ENCODE data around the gene PRAMEF14.
"Not testable (repeated sequence)": the region's sequence is repeated elsewhere in the genome, so short reads cannot be mapped to it uniquely, and the experiment has no call there.

The PRAMEF14 gene

GRCh38 chr1:13347034-13347433 is at the start of gene PRAMEF14:
TSS of gene PRAMEF14 (minus strand) at chr1:13347134. CDS start at chr1:13345314, 1,820 bp downstream.
- H3K4me3 ChIP-seq (ENCODE audit: low read depth in 1 of 2, low read length in 2 of 2); H3K27me3 ChIP-seq (ENCODE audit: low read depth, low read length); H3K27ac ChIP-seq (ENCODE audit: low read length); H3K9me3 ChIP-seq (ENCODE audit: control insufficient read depth in 1 of 2, low read length in 2 of 2); H3K36me3 ChIP-seq (ENCODE audit: control insufficient read depth in 1 of 2, insufficient read depth in 2 of 2, low read length in 2 of 2); H3K4me1 ChIP-seq (ENCODE audit: control insufficient read depth in 1 of 2, insufficient read depth in 2 of 2, low read length in 2 of 2): not testable (repeated sequence)

GRCh38 chr1:13395311-13395710 is 48.4 kb upstream of the PRAMEF14 start:
- H3K36me3 ChIP-seq (ENCODE audit: control insufficient read depth in 1 of 2, insufficient read depth in 2 of 2, low read length in 2 of 2); H3K27me3 ChIP-seq (ENCODE audit: low read depth, low read length); H3K27ac ChIP-seq (ENCODE audit: low read length); H3K4me3 ChIP-seq (ENCODE audit: low read depth in 1 of 2, low read length in 2 of 2); H3K4me1 ChIP-seq (ENCODE audit: control insufficient read depth in 1 of 2, insufficient read depth in 2 of 2, low read length in 2 of 2); H3K9me3 ChIP-seq (ENCODE audit: control insufficient read depth in 1 of 2, low read length in 2 of 2): not testable (repeated sequence)

DNA sequence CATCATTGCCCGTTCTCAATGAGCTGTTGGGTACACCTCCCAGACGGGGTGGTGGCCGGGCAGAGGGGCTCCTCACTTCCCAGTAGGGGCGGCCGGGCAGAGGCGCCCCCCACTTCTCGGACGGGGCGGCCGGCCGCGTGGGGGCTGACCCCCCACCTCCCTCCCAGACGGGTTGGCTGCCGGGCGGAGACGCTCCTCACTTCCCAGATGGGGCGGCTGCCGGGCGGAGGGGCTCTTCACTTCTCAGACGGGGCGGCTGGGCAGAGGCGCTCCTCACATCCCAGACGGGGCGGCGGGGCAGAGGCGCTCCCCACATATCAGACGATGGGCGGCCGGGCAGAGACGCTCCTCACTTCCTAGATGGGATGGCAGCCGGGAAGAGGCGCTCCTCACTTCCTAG is 47.8 kb upstream of the PRAMEF14 start:
- not testable (repeated sequence) for H3K27me3 ChIP-seq (ENCODE audit: low read depth, low read length); H3K4me3 ChIP-seq (ENCODE audit: low read depth in 1 of 2, low read length in 2 of 2); H3K4me1 ChIP-seq (ENCODE audit: control insufficient read depth in 1 of 2, insufficient read depth in 2 of 2, low read length in 2 of 2); H3K36me3 ChIP-seq (ENCODE audit: control insufficient read depth in 1 of 2, insufficient read depth in 2 of 2, low read length in 2 of 2); H3K27ac ChIP-seq (ENCODE audit: low read length); H3K9me3 ChIP-seq (ENCODE audit: control insufficient read depth in 1 of 2, low read length in 2 of 2)

DNA sequence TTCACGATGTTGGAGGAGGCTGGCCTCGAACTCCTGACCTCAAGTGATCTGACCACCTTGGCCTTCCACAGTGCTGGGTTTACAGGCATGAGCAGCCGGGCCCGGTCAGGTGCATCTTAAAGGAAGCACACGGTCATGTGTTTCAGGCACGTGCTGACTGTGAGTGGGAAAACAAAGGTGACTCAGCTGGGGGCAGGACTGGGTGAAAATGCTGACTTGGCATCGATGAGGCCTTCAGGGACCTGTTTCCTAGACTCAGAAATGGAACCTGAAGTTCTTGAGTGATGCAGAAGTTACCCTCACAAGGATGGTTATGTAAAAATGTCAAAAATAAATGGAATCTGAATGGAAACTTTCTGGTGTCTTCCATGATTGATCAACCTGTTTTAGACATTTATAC is 46.1 kb upstream of the PRAMEF14 start:
- not testable (repeated sequence) for H3K4me3 ChIP-seq (ENCODE audit: low read depth in 1 of 2, low read length in 2 of 2); H3K9me3 ChIP-seq (ENCODE audit: control insufficient read depth in 1 of 2, low read length in 2 of 2); H3K36me3 ChIP-seq (ENCODE audit: control insufficient read depth in 1 of 2, insufficient read depth in 2 of 2, low read length in 2 of 2); H3K27ac ChIP-seq (ENCODE audit: low read length); H3K4me1 ChIP-seq (ENCODE audit: control insufficient read depth in 1 of 2, insufficient read depth in 2 of 2, low read length in 2 of 2); H3K27me3 ChIP-seq (ENCODE audit: low read depth, low read length)

- not testable (repeated sequence) for H3K27ac ChIP-seq (ENCODE audit: low read length); H3K27me3 ChIP-seq (ENCODE audit: low read depth, low read length); H3K9me3 ChIP-seq (ENCODE audit: control insufficient read depth in 1 of 2, low read length in 2 of 2); H3K4me3 ChIP-seq (ENCODE audit: low read depth in 1 of 2, low read length in 2 of 2); H3K4me1 ChIP-seq (ENCODE audit: control insufficient read depth in 1 of 2, insufficient read depth in 2 of 2, low read length in 2 of 2); H3K36me3 ChIP-seq (ENCODE audit: control insufficient read depth in 1 of 2, insufficient read depth in 2 of 2, low read length in 2 of 2)
Observed at GRCh38 chr1:13389332-13389731, 42.4 kb upstream of the PRAMEF14 start, which contains the start of gene PRAMEF17. TSS of gene PRAMEF17 (plus strand) at chr1:13389632. CDS start at chr1:13389658, 26 bp downstream.

GRCh38 chr1:13380380-13380779 is 33.4 kb upstream of the PRAMEF14 start:
- not testable (repeated sequence) for H3K27ac ChIP-seq (ENCODE audit: low read length); H3K27me3 ChIP-seq (ENCODE audit: low read depth, low read length); H3K9me3 ChIP-seq (ENCODE audit: control insufficient read depth in 1 of 2, low read length in 2 of 2); H3K4me3 ChIP-seq (ENCODE audit: low read depth in 1 of 2, low read length in 2 of 2); H3K4me1 ChIP-seq (ENCODE audit: control insufficient read depth in 1 of 2, insufficient read depth in 2 of 2, low read length in 2 of 2); H3K36me3 ChIP-seq (ENCODE audit: control insufficient read depth in 1 of 2, insufficient read depth in 2 of 2, low read length in 2 of 2)

- not testable (repeated sequence) for H3K27me3 ChIP-seq (ENCODE audit: low read depth, low read length); H3K27ac ChIP-seq (ENCODE audit: low read length); H3K36me3 ChIP-seq (ENCODE audit: control insufficient read depth in 1 of 2, insufficient read depth in 2 of 2, low read length in 2 of 2); H3K9me3 ChIP-seq (ENCODE audit: control insufficient read depth in 1 of 2, low read length in 2 of 2); H3K4me1 ChIP-seq (ENCODE audit: control insufficient read depth in 1 of 2, insufficient read depth in 2 of 2, low read length in 2 of 2); H3K4me3 ChIP-seq (ENCODE audit: low read depth in 1 of 2, low read length in 2 of 2)
Observed at GRCh38 chr1:13378983-13379382, 32.0 kb upstream of the PRAMEF14 start.

DNA sequence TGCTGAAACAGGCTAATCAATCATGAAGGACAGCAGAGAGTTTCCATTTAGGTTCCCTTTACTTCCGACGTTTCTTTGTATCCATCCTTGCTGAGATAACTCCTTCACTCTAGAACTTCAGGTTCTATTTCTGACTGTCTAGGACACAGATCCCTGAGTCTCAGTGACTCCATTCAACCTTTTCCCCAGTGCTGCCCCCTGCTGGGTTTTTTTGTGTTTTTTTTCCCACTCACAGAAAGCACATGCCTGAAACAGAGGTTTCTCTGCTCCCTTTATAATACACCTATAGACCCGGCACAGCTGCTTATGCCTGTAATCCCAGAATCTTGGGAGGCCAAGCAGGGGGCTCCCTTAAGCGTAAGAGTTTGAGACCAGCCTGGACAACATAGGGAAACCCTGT is 21.6 kb upstream of the PRAMEF14 start:
- H3K9me3 ChIP-seq (ENCODE audit: control insufficient read depth in 1 of 2, low read length in 2 of 2); H3K4me3 ChIP-seq (ENCODE audit: low read depth in 1 of 2, low read length in 2 of 2); H3K36me3 ChIP-seq (ENCODE audit: control insufficient read depth in 1 of 2, insufficient read depth in 2 of 2, low read length in 2 of 2); H3K27ac ChIP-seq (ENCODE audit: low read length); H3K4me1 ChIP-seq (ENCODE audit: control insufficient read depth in 1 of 2, insufficient read depth in 2 of 2, low read length in 2 of 2); H3K27me3 ChIP-seq (ENCODE audit: low read depth, low read length): not testable (repeated sequence)

DNA sequence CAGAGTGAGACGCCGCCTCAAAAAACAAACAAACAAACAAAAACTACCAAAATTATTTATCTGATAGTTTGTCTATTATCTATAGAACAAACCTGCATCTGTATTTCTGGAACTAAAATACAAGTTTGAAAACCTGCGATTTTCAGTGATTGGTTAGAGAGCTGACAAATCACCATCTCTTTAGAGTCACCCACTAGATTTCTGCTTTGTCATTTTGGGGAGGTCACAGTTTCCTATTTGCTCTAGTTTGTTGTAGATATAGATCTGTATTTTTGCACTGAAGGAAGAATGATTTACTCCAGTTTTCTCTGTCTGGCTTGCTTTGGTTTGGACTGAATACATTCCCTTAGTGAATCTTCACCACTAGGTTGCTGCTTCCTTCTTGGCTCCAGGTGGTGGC is 19.6 kb upstream of the PRAMEF14 start:
- not testable (repeated sequence) for H3K4me3 ChIP-seq (ENCODE audit: low read depth in 1 of 2, low read length in 2 of 2); H3K4me1 ChIP-seq (ENCODE audit: control insufficient read depth in 1 of 2, insufficient read depth in 2 of 2, low read length in 2 of 2); H3K27me3 ChIP-seq (ENCODE audit: low read depth, low read length); H3K9me3 ChIP-seq (ENCODE audit: control insufficient read depth in 1 of 2, low read length in 2 of 2); H3K36me3 ChIP-seq (ENCODE audit: control insufficient read depth in 1 of 2, insufficient read depth in 2 of 2, low read length in 2 of 2); H3K27ac ChIP-seq (ENCODE audit: low read length)

- not testable (repeated sequence) for H3K36me3 ChIP-seq (ENCODE audit: control insufficient read depth in 1 of 2, insufficient read depth in 2 of 2, low read length in 2 of 2); H3K4me3 ChIP-seq (ENCODE audit: low read depth in 1 of 2, low read length in 2 of 2); H3K9me3 ChIP-seq (ENCODE audit: control insufficient read depth in 1 of 2, low read length in 2 of 2); H3K27ac ChIP-seq (ENCODE audit: low read length); H3K27me3 ChIP-seq (ENCODE audit: low read depth, low read length); H3K4me1 ChIP-seq (ENCODE audit: control insufficient read depth in 1 of 2, insufficient read depth in 2 of 2, low read length in 2 of 2)
Observed at GRCh38 chr1:13364928-13365327, 18.0 kb upstream of the PRAMEF14 start.

DNA sequence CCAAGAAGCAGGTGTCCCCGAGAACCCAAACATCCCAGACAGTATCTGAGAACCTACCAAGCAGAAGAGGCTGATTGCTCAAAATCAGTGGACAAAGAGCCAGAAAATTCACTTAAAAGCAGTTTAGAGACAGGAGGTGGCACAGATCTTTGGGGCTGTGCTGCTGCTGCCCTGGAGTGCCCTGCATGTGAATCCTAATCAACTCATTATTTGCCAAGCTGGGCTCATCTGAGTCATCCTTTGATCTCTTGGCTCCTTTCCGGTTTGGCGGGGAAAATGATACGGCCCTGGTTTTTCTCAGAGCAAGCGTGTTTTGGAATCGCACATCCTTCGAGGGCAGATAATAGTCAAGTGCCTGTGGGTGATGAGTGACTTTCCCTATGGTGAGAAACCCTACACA is 15.4 kb upstream of the PRAMEF14 start:
- H3K27me3 ChIP-seq (ENCODE audit: low read depth, low read length), result not testable (repeated sequence)

DNA sequence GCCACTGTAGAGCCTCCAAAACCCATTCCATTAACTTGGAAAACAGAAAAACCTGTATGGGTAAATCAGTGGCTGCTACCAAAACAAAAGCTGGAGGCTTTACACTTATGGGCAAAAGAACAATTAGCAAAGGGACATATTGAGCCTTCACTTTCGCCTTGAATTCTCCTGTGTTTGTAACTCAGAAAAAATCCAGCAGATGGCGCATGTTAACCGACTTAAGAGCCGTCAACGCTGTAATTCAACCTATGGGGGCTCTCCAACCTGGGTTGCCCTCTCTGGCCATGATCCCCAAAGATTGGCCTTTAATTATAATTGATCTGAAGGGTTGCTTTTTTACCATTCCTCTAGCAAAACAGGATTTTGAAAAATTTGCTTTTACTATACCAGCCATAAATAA is 9.8 kb upstream of the PRAMEF14 start:
- not testable (repeated sequence) for H3K27ac ChIP-seq (ENCODE audit: low read length); H3K9me3 ChIP-seq (ENCODE audit: control insufficient read depth in 1 of 2, low read length in 2 of 2); H3K36me3 ChIP-seq (ENCODE audit: control insufficient read depth in 1 of 2, insufficient read depth in 2 of 2, low read length in 2 of 2); H3K27me3 ChIP-seq (ENCODE audit: low read depth, low read length); H3K4me1 ChIP-seq (ENCODE audit: control insufficient read depth in 1 of 2, insufficient read depth in 2 of 2, low read length in 2 of 2); H3K4me3 ChIP-seq (ENCODE audit: low read depth in 1 of 2, low read length in 2 of 2)

More for the DNA sequence above, 15.4 kb upstream of the PRAMEF14 start:
- H3K27ac ChIP-seq (ENCODE audit: low read length); H3K36me3 ChIP-seq (ENCODE audit: control insufficient read depth in 1 of 2, insufficient read depth in 2 of 2, low read length in 2 of 2); H3K4me1 ChIP-seq (ENCODE audit: control insufficient read depth in 1 of 2, insufficient read depth in 2 of 2, low read length in 2 of 2); H3K4me3 ChIP-seq (ENCODE audit: low read depth in 1 of 2, low read length in 2 of 2); H3K9me3 ChIP-seq (ENCODE audit: control insufficient read depth in 1 of 2, low read length in 2 of 2): not testable (repeated sequence)
